EH (cell line): ENCODE results near the gene COPG2.
"Not testable (repeated sequence)": the region's sequence is repeated elsewhere in the genome, so short reads cannot be mapped to it uniquely, and the experiment has no call there.

Experiments
- DNase-seq: peaks from one replicate; pipeline ENCODE4 v3.0.0-alpha.2; 2015; ENCODE audit warnings: low read depth

Gene COPG2

DNA sequence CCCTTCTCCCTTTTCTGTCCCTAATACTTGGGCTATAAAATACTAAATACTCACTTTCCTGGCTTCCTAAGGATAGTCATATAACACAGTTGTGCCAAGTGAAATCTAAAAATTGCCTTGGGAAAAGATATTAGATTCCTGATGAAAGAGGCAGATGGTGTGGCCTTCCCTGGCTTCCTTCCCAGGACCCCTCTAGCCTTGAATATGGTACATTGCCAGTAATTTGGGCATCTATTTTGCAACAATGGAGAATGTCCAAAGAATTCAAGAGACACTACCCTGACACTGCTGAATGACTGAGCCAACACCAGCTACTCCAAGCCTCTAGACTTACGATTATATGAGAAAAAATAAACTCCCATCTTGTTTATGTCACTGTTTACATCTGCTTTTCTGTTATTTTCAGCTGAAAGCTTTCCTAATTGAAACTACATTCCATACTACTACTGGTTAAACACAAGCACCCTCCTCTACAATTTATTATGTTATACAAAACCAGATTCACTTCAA is 17.9 kb downstream of the COPG2 start:
- peak; percentile 20 for DNase-seq

- DNase-seq = peak; percentile 81
Measured at GRCh38 chr7:130649004-130649790, 19.4 kb downstream of the COPG2 start.

- DNase-seq = no peak
Measured at GRCh38 chr7:130648580-130648979, 20.0 kb downstream of the COPG2 start.

DNA sequence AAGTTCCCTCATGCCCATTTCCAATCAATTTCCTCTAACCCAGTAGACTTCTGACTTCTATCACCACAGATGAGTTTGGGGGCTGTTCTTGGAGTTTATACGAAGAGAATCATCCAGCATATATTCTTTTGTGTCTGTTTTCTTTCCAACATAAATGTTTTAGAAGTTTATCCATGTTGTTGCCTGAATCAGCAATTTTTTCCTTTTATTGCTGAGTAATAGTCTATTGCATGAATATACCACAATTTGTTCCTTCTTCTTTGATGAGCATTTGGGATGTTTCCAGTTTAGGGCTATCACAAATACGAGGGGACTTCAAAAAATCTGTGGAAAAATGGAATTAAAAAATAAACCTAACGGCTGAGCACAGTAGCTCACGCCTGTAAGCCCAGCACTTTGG is 26.2 kb downstream of the COPG2 start:
- DNase-seq = no peak

DNA sequence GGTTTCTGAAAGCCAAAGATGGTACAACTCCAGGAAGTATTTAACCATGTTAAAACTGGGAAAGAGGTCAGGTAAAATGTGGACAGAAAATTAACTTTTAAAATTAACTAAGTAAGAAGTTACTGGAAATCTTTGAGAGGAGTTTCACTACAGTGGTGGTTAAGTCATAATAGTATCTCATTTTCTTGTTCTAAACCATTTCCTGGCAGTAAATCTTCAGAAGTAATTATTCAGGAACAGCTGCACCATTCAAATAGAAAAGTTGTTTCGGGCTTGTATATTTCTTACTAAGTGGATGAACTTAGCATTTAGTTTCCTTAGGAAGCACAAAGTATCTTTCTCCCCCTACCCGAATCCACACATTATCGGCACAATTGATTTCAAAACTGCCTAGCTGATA is 27.1 kb downstream of the COPG2 start:
- DNase-seq = no peak

DNA sequence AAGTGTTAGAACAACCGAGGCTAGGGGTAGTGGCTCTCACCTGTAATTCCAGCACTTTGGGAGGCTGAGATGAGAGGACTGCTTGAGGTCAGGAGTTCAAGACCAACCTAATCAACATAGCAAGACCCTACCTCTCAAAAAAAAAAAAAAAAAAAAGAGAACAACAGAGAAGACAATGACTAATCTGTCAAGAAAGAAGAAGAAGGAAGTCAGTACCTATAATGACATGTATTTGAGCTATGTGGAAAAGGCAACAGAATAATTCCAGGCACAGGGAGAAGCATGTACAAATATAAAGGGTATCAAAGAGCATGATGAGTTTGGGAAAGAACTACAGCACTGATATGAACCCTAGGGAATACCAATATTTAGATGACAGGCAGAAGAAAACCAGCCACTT is 27.5 kb downstream of the COPG2 start:
- DNase-seq = no peak

DNA sequence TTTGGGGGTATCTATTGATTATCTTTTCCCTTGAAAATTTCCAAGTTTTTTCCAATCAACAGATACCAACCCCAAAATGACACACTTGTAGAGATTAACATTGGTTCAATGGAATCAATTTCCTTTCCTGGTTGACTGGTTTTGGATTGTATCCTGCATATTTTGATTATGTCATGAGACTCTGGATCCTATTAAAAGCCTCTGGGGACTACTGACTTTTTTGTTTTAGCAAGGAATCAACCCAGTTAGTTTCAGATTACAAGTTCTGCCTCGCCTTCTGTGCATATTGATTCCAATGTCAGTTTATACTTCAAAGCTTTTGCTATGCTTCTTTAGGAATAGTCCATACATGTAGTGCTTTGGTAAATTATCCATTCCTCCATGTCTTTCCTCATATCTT is 29.2 kb downstream of the COPG2 start:
- no peak for DNase-seq

DNA sequence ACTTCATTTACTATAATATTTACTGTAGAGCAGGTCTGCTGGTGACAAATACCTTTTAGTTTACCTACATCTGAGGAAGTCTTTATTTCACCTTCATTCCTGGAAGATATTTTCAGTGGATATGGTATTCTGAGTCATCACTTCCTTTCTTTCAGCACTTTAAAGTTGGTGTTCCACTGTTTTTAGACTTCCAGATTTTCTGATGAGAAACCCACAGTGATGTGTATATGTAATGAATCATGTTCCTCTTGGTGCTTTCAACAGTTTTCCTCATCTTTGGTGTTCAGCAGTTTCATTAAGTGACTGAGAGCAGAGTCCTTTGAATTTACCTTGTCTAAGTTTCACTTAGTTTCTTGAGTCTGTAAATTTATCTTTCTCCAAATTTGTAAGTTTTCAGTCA is 36.4 kb downstream of the COPG2 start:
- peak; percentile 55 for DNase-seq

GRCh38 chr7:130628901-130629300 is 39.6 kb downstream of the COPG2 start:
- no peak for DNase-seq

DNA sequence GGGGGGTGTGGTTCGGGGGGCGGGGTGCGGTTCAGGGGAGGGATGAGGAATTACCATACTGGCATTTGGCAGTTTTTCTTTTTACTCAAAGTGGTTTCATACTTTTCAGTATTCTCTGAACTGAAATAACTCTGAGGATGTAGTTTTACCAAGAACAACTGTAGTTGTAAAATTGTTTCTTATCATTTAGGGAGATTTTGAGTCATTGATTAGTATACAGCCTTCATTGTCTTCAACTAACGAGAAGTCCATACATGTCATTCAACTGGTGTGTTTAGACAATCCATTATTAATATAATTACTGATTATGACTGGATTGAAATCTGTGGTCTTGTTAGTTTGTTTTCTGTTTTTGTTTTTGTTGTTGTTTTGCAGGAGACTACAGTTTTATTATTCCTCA is 40.8 kb downstream of the COPG2 start:
- no peak for DNase-seq

DNA sequence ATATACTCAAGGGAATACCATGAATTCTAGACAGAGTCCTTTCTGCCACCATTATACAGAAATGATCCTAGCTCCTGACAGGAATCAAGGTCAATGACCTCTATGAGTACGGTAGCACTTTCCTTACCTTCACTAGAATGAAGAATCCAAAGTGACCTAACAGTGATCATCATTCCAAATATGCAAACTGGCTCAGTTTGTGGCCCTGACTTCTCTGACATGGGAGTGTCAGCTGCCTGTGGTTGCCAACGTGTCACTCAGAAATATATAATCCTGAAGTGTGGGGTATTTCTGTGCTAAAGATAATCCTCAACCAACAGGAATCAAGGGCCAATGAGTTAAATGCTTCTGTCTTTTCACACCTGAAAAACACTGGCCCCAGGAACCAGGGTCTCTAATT is 45.7 kb downstream of the COPG2 start:
- DNase-seq = no peak

DNA sequence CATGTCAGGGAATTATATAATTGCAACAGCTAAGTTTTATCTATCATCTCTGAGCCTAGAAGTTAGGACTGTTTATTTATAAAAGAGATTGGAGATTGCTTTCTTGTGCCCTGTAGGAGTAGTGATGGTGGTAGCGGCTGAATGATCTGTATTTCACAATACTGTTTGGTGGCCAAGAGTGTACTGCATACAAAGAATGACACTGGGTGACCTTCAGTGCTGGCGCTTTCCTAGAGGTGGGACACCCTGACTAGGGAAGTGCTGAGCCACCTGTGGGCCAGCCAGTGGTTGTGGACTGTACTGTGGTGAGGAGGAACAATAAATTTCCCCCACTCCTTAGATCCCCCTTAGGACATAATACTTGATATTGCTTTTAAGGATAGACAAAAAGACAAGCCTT is 53.0 kb downstream of the COPG2 start:
- no peak for DNase-seq

DNA sequence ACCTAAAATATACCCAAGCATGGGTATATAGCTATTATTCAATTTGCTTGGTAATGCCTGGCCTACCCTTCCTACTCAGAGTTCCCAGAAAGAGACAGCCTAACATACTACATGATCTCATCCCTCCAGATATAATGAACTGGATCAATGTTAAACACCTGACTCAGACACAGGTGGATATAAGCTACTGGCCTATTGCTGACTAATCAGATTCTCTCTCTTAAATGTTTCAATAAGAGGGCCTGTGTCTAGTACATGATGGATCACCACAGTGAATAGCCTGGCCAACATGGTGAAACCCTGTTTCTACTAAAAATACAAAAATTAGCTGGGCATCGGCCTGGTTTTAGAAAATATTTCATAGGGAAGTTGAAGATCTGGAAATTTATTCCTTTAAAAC is 54.1 kb downstream of the COPG2 start:
- DNase-seq = no peak

- no peak for DNase-seq
Measured at GRCh38 chr7:130611218-130611617, 57.3 kb downstream of the COPG2 start.

DNA sequence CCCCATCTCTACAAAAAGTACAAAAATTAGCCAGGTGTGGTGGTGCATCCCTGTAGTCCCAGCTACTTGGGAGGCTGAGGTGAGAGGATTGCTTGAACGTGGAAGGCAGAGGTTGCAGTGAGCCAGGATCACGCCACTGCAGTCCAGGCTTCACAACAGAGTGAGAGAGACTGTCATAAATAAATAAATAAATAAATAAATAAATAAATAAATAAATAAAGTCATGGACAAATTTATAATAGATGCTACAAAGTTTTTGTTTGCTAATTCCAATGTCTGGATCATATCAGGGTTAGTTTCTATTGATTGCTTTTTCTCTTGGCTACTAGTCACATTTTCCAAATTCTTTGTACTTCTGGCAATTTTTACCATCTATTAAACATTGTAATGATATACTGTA is 61.5 kb downstream of the COPG2 start:
- DNase-seq = not testable (repeated sequence)

GRCh38 chr7:130606161-130606560 is 62.4 kb downstream of the COPG2 start:
- no peak for DNase-seq

- no peak for DNase-seq
Measured at GRCh38 chr7:130598056-130598455, 70.5 kb downstream of the COPG2 start.

- DNase-seq = peak; percentile 16
Measured at GRCh38 chr7:130595986-130596385, 72.6 kb downstream of the COPG2 start.

- DNase-seq = peak; percentile 2
Measured at GRCh38 chr7:130593033-130593432, 75.5 kb downstream of the COPG2 start.

DNA sequence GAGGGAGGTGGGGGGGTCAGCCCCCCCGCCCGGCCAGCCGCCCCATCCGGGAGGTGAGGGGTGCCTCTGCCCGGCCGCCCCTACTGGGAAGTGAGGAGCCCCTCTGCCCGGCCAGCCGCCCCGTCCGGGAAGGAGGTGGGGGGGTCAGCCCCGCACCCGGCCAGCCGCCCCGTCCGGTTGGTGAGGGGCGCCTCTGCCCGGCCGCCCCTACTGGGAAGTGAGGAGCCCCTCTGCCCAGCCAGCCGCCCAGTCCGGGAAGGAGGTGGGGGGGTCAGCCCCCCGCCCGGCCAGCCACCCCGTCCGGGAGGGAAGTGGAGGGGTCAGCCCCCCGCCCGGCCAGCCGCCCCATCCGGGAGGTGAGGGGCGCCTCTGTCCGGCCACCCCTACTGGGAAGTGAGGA is 77.1 kb downstream of the COPG2 start:
- DNase-seq = not testable (repeated sequence)

GRCh38 chr7:130585932-130586331 is 82.6 kb downstream of the COPG2 start:
- DNase-seq = not testable (repeated sequence)

- DNase-seq = not testable (repeated sequence)
Measured at GRCh38 chr7:130575110-130575509, 93.4 kb downstream of the COPG2 start.

- not testable (repeated sequence) for DNase-seq
Measured at GRCh38 chr7:130570144-130570543, 98.4 kb downstream of the COPG2 start.

- no peak for DNase-seq
Measured at GRCh38 chr7:130566898-130567280, 101.7 kb downstream of the COPG2 start.
